ENCODE data around the gene COL8A1. TPM values are rescaled to one million over a fixed set of nuclear protein-coding genes. Genes with fewer than 3 reads are reported as not detected.

The COL8A1 gene
- total and polyA plus RNA-seq, 9 of the 15 experiments (the other 6 are each of a cell fraction or from before 2014, with no cell fraction given): 0.07 TPM; not detected in 8

- no peak for TF ChIP-seq KLF1 (tag; IDR thresholded peaks at IDR 0.05)
Observed at GRCh38 chr3:99716463-99716995, 78.1 kb downstream of the COL8A1 start (continued).

GRCh38 chr3:99720985-99721632 lies 82.7 kb downstream of the COL8A1 start:
- H3K4me3 ChIP-seq: no peak overlapping the region
- DNase-seq (ENCODE audit: extremely low read depth in 1 of 4, low spot score in 3 of 4): no peak
- 0% methylated on average over 8 of the region's 8 CpGs for WGBS (ENCODE audit: insufficient coverage, low coverage, missing lambda C conversion rate)
- BruUV-seq (replicated peaks): no TSS peak
- no peak for ATAC-seq
- no peaks in the 10 kb centered on the region for H3K27me3 ChIP-seq (ENCODE audit: control insufficient read depth in 2 of 2, insufficient read depth in 2 of 2, low read length in 2 of 2)
- H3K4me1 ChIP-seq (replicated peaks in 1 of 2; ENCODE audit: control insufficient read depth in 2 of 2, insufficient read depth in 2 of 2, low read length in 2 of 2): no peaks in the 10 kb centered on the region
- no peak overlapping the region for H2AFZ ChIP-seq (ENCODE audit: low read depth, low read length)
- no peaks in the 10 kb centered on the region for H3K9me3 ChIP-seq (replicated peaks; ENCODE audit: control insufficient read depth, insufficient read depth, low read depth, low read length)
- intact Hi-C loops (cut with micrococcal nuclease): no loop called here
- H3K4me2 ChIP-seq (ENCODE audit: insufficient read depth, low read length): no peak overlapping the region
- no peak for TF ChIP-seq HNRNPUL1 (IDR thresholded peaks at IDR 0.05; ENCODE audit: low read length)
- no peak for TF ChIP-seq CEBPZ (IDR thresholded peaks at IDR 0.05; ENCODE audit: borderline replicate concordance, low read depth, low read length)
- no peak for TF ChIP-seq ARNT (IDR thresholded peaks at IDR 0.05)
- no peak for TF ChIP-seq SAFB (IDR thresholded peaks at IDR 0.05; ENCODE audit: borderline replicate concordance, low read depth, low read length)
- TF ChIP-seq ZNF584 (CRISPR knock-in tag; IDR thresholded peaks at IDR 0.05; ENCODE audit: low read depth): no peak
- no peak for TF ChIP-seq SMARCC2 (IDR thresholded peaks at IDR 0.05; ENCODE audit: low read depth)
- no peak for TF ChIP-seq MAFK (IDR thresholded peaks at IDR 0.05; ENCODE audit: low read length)
- TF ChIP-seq NONO (IDR thresholded peaks at IDR 0.05; ENCODE audit: low read depth in 2 of 2, low read length in 1 of 2): no peak
- no peaks in the 10 kb centered on the region for H3K36me3 ChIP-seq (ENCODE audit: control insufficient read depth, insufficient read depth, low read length)
- ChIA-PET POLR2A (no interaction called here), CTCF (ENCODE audit: low intra/inter-chr PET ratio) (no interaction called here)
- no peaks in the 10 kb centered on the region for H3K79me2 ChIP-seq (ENCODE audit: control insufficient read depth, insufficient read depth, low read length)
- H4K20me1 ChIP-seq (replicated peaks; ENCODE audit: control insufficient read depth, insufficient read depth, low read length): no peaks in the 10 kb centered on the region
- no peak overlapping the region for H3K9ac ChIP-seq (ENCODE audit: insufficient read depth in 1 of 2, low read depth in 2 of 2, low read length in 2 of 2)
- in situ Hi-C loops (cut with MboI): no loop called here
- no peak overlapping the region for H3K27ac ChIP-seq (ENCODE audit: extremely low read depth, low read depth, low read length)
- FAIRE-seq: no peak
- no peaks in the 10 kb centered on the region for H3K9me1 ChIP-seq (ENCODE audit: control insufficient read depth, insufficient read depth, low read length)
